ENCODE measurements around the gene SLC22A23.

- TF ChIP-seq, protein P1, sequence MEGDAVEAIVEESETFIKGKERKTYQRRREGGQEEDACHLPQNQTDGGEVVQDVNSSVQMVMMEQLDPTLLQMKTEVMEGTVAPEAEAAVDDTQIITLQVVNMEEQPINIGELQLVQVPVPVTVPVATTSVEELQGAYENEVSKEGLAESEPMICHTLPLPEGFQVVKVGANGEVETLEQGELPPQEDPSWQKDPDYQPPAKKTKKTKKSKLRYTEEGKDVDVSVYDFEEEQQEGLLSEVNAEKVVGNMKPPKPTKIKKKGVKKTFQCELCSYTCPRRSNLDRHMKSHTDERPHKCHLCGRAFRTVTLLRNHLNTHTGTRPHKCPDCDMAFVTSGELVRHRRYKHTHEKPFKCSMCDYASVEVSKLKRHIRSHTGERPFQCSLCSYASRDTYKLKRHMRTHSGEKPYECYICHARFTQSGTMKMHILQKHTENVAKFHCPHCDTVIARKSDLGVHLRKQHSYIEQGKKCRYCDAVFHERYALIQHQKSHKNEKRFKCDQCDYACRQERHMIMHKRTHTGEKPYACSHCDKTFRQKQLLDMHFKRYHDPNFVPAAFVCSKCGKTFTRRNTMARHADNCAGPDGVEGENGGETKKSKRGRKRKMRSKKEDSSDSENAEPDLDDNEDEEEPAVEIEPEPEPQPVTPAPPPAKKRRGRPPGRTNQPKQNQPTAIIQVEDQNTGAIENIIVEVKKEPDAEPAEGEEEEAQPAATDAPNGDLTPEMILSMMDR (IDR thresholded peaks at IDR 0.05), result no peak
- TF ChIP-seq POLR2A (IDR thresholded peaks at IDR 0.05) (no peak), POLR2AphosphoS5 (IDR thresholded peaks at IDR 0.05) (no peak)
Observed at GRCh38 chr6:3353213-3353903, 103.5 kb downstream of the SLC22A23 start.
